WTC11 (cell line): ENCODE results near the gene LRRC8D.

Source experiments
- ATF2 ChIP-seq: sonication (generic); formaldehyde crosslinking; IDR thresholded peaks from 2 replicates; pipeline ENCODE4 v1.8.1; 2022; ENCODE audit warnings: low read depth, missing genetic modification reagents, borderline replicate concordance
- CTCF ChIP-seq: fragments of 200-600 bp; IDR thresholded peaks from 2 replicates; pipeline ENCODE4 v1.8.0; 2022; ENCODE audit warnings: antibody characterized with exemption
- ETV6 ChIP-seq: sonication (generic); formaldehyde crosslinking; IDR thresholded peaks from 2 replicates; pipeline ENCODE4 v1.8.1; 2022; ENCODE audit warnings: mild to moderate bottlenecking, missing genetic modification reagents
- GRHL2 ChIP-seq: fragments of 250-450 bp; sonication (Bioruptor Pico); IDR thresholded peaks from 2 replicates; pipeline ENCODE4 v1.8.0; 2022; ENCODE audit warnings: mild to moderate bottlenecking, moderate library complexity; ENCODE audit not compliant: insufficient replicate concordance, severe bottlenecking
- GTF2I ChIP-seq: fragments of 250-450 bp; sonication (Bioruptor Pico); conservative IDR thresholded peaks from 2 replicates; pipeline ENCODE4 v1.4.0; 2021; ENCODE audit warnings: mild to moderate bottlenecking
- MAX ChIP-seq: sonication (generic); formaldehyde crosslinking; IDR thresholded peaks from 2 replicates; pipeline ENCODE4 v1.8.0; 2022; ENCODE audit warnings: mild to moderate bottlenecking, missing genetic modification reagents
- MLX ChIP-seq: sonication (generic); formaldehyde crosslinking; IDR thresholded peaks from 2 replicates; pipeline ENCODE4 v1.8.1; 2023; ENCODE audit warnings: mild to moderate bottlenecking, missing genetic modification reagents, moderate library complexity
- PREB ChIP-seq: sonication (generic); formaldehyde crosslinking; IDR thresholded peaks from 2 replicates; pipeline ENCODE4 v1.8.1; 2022; ENCODE audit warnings: mild to moderate bottlenecking, missing genetic modification reagents, moderate library complexity, borderline replicate concordance
- SP1 ChIP-seq: sonication (generic); formaldehyde crosslinking; conservative IDR thresholded peaks from 2 replicates; pipeline ENCODE4 v1.8.1; 2022; ENCODE audit warnings: missing genetic modification reagents
- ZBTB43 ChIP-seq: sonication (generic); formaldehyde crosslinking; IDR thresholded peaks from 2 replicates; pipeline ENCODE4 v1.8.1; 2023; ENCODE audit warnings: mild to moderate bottlenecking, missing genetic modification reagents
- ZNF138 ChIP-seq: sonication (generic); formaldehyde crosslinking; conservative IDR thresholded peaks from 2 replicates; pipeline ENCODE4 v1.8.1; 2022; ENCODE audit warnings: mild to moderate bottlenecking, moderate library complexity, missing genetic modification reagents
- ZNF512 ChIP-seq: sonication (generic); formaldehyde crosslinking; IDR thresholded peaks from 2 replicates; pipeline ENCODE4 v1.8.1; 2022; ENCODE audit warnings: missing genetic modification reagents, borderline replicate concordance

- TF ChIP-seq ZBTB43 (CRISPR knock-in tag), result no peak
- TF ChIP-seq ETV6 (CRISPR knock-in tag), result no peak
- no peak for TF ChIP-seq MLX (CRISPR knock-in tag)
- no peak for TF ChIP-seq CTCF
- TF ChIP-seq SP1, result no peak
- TF ChIP-seq MAX (CRISPR knock-in tag), result no peak
- TF ChIP-seq ATF2 (CRISPR knock-in tag), result no peak
- TF ChIP-seq GTF2I (CRISPR knock-in tag), result no peak
- TF ChIP-seq GRHL2 (CRISPR knock-in tag), result no peak
- no peak for TF ChIP-seq ZNF138 (CRISPR knock-in tag)
- TF ChIP-seq PREB (CRISPR knock-in tag), result no peak
- TF ChIP-seq ZNF512, result no peak
These were observed 20.1 kb upstream of the LRRC8D start for GRCh38 chr1:89800718-89801117.
